ENCODE measurements around the gene RENBP.

GRCh38 chrX:153902385-153902784 is 42.1 kb downstream of the RENBP start:
- no peak for TF ChIP-seq REST (IDR thresholded peaks at IDR 0.05; ENCODE audit: insufficient read depth in 1 of 2, low read depth in 2 of 2, low read length in 2 of 2)
- TF ChIP-seq SIN3A (IDR thresholded peaks at IDR 0.05; ENCODE audit: borderline replicate concordance, insufficient read depth, low read length) = no peak
- TF ChIP-seq TAF1 (IDR thresholded peaks at IDR 0.05; ENCODE audit: borderline replicate concordance, insufficient read depth, low read length) = no peak
- no peak for TF ChIP-seq POLR2AphosphoS5 (IDR thresholded peaks at IDR 0.05; ENCODE audit: low read depth, low read length)

Measured in PFSK-1 (cell line).